A549 (cell line): Measurements from ENCODE around the gene WDR62.

Experiments
- CEBPB ChIP-seq, 2 experiments: fragments of >200 bp in 1 of 2; sonication (Bioruptor Twin) in 1 of 2; formaldehyde crosslinking in 1 of 2; IDR thresholded peaks; 2 replicates each; pipeline ENCODE4 v1.6.1; 2012 to 2016
- CHD2 ChIP-seq: fragments of 150-350 bp; IDR thresholded peaks from 2 replicates; pipeline ENCODE4 v1.6.1; 2014; ENCODE audit warnings: low read length; ENCODE audit not compliant: partially characterized antibody
- JUNB ChIP-seq: fragments of >200 bp; sonication (Bioruptor Twin); formaldehyde crosslinking; IDR thresholded peaks from 2 replicates; pipeline ENCODE4 v1.6.1; 2016
- POLR2A ChIP-seq: IDR thresholded peaks from 2 replicates; pipeline ENCODE4 v1.6.1; 2012; ENCODE audit warnings: mild to moderate bottlenecking, low read length
- RFX5 ChIP-seq: fragments of 450-650 bp; IDR thresholded peaks from 2 replicates; pipeline ENCODE4 v1.7.1; 2014; ENCODE audit warnings: antibody characterized with exemption, mild to moderate bottlenecking, moderate library complexity
- ZNF302 ChIP-seq: fragments of 250-450 bp; sonication (Bioruptor Pico); IDR thresholded peaks from 2 replicates; pipeline ENCODE4 v1.9.0; 2021; ENCODE audit warnings: inconsistent platforms, mild to moderate bottlenecking, moderate library complexity
- TF ChIP-seq, protein P1 (sequence below): fragments of 450-650 bp; IDR thresholded peaks from 2 replicates; pipeline ENCODE4 v1.6.1; 2014; ENCODE audit warnings: antibody characterized with exemption
- TF ChIP-seq, protein P2 (sequence below): IDR thresholded peaks from 2 replicates; pipeline ENCODE4 v1.6.1; 2012

DNA sequence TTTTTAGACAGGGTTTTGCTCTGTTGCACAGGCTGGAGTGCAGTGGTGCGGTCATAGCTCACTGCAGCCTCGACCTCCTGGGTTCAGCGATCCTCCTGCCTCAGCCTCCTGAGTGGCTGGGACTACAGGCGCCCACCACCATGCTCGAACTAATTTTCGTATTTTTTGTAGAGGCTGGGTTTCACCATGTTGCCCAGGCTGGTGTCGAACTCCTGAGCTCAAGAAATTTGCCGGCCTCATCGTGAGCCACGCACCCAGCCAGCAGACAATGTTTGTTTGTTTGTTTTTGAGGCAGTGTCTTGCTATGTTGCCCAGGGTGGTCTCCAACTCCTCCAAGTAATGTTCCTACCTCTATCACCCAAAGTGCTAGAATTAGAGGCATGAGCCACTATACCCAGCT is 98.4 kb downstream of the WDR62 start:
- TF ChIP-seq JUNB, result no peak
- TF ChIP-seq POLR2A, result no peak
- TF ChIP-seq CEBPB (IDR thresholded peaks at IDR 0.05), result no peak
- TF ChIP-seq, protein P1, sequence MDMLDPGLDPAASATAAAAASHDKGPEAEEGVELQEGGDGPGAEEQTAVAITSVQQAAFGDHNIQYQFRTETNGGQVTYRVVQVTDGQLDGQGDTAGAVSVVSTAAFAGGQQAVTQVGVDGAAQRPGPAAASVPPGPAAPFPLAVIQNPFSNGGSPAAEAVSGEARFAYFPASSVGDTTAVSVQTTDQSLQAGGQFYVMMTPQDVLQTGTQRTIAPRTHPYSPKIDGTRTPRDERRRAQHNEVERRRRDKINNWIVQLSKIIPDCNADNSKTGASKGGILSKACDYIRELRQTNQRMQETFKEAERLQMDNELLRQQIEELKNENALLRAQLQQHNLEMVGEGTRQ, result no peak
- no peak for TF ChIP-seq CHD2
- no peak for TF ChIP-seq ZNF302 (CRISPR knock-in tag)
- TF ChIP-seq RFX5, result no peak
- TF ChIP-seq, protein P2, sequence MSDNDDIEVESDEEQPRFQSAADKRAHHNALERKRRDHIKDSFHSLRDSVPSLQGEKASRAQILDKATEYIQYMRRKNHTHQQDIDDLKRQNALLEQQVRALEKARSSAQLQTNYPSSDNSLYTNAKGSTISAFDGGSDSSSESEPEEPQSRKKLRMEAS, result no peak
